ENCODE results near the gene TIGD4. TPM values are rescaled to one million over a fixed set of nuclear protein-coding genes. Genes with fewer than 3 reads are reported as not detected.
"Not testable (repeated sequence)": the region's sequence is repeated elsewhere in the genome, so short reads cannot be mapped to it uniquely, and the experiment has no call there.

Gene TIGD4
- total RNA-seq, 2 donors from 2014 or later = 0.21 TPM; not detected in 1

- ATAC-seq (replicated peaks); H3K36me3 Mint-ChIP-seq (ENCODE audit: low read depth); H3K27ac Mint-ChIP-seq; H3K4me1 Mint-ChIP-seq; H3K27me3 Mint-ChIP-seq; H3K4me3 Mint-ChIP-seq; H3K9me3 Mint-ChIP-seq: not testable (repeated sequence)
These were observed 14.3 kb downstream of the TIGD4 start for GRCh38 chr4:152765069-152765737.

DNA sequence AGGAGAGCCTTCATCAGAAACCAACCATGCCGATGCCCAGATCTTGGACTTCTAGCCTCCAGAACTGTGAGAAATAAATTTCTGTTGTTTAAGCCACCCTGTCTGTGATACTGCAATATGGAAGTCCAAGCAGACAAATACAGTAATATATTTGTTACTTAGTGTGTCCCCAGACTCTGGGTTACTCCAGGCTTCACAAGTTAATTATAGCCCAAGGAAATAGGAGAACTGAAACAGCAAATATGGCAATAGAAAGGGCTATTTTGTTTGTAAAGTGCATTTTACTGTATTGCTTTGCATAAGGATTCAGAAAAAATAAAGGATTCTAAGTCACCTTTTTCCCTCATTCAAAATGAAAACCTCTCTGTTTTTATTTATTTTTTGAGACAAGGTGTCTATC lies 15.7 kb downstream of the TIGD4 start:
- H3K27ac Mint-ChIP-seq = no peak overlapping the region
- no peaks in the 10 kb centered on the region for H3K9me3 Mint-ChIP-seq
- H3K4me1 Mint-ChIP-seq = no peaks in the 10 kb centered on the region
- H3K27me3 Mint-ChIP-seq = peaks cover 10% of the 10 kb centered on the region
- no peak for ATAC-seq (replicated peaks)
- no peaks in the 10 kb centered on the region for H3K36me3 Mint-ChIP-seq (ENCODE audit: low read depth)
- H3K4me3 Mint-ChIP-seq = no peak overlapping the region

- no peak for ATAC-seq (replicated peaks)
- no peaks in the 10 kb centered on the region for H3K9me3 Mint-ChIP-seq
- H3K27ac Mint-ChIP-seq = no peak overlapping the region
- H3K4me1 Mint-ChIP-seq = no peaks in the 10 kb centered on the region
- no peaks in the 10 kb centered on the region for H3K36me3 Mint-ChIP-seq (ENCODE audit: low read depth)
- no peak overlapping the region for H3K4me3 Mint-ChIP-seq
- H3K27me3 Mint-ChIP-seq = no peaks in the 10 kb centered on the region
These were observed 30.9 kb downstream of the TIGD4 start for GRCh38 chr4:152748619-152749018.

- no peak for ATAC-seq (replicated peaks)
- Mint-ChIP-seq H3K4me1 (no peaks in the 10 kb centered on the region), H3K4me3 (no peak overlapping the region), H3K27me3 (no peaks in the 10 kb centered on the region), H3K36me3 (ENCODE audit: low read depth) (no peaks in the 10 kb centered on the region), H3K27ac (no peak overlapping the region), H3K9me3 (no peaks in the 10 kb centered on the region)
These were observed 32.1 kb downstream of the TIGD4 start for GRCh38 chr4:152747444-152747843.

- Mint-ChIP-seq H3K9me3 (no peaks in the 10 kb centered on the region), H3K27me3 (peaks cover 3% of the 10 kb centered on the region), H3K36me3 (ENCODE audit: low read depth) (no peaks in the 10 kb centered on the region), H3K27ac (no peak overlapping the region), H3K4me1 (peaks cover 3% of the 10 kb centered on the region), H3K4me3 (no peak overlapping the region)
- no peak for ATAC-seq (replicated peaks)
These were observed 40.7 kb downstream of the TIGD4 start for GRCh38 chr4:152738827-152739226.

DNA sequence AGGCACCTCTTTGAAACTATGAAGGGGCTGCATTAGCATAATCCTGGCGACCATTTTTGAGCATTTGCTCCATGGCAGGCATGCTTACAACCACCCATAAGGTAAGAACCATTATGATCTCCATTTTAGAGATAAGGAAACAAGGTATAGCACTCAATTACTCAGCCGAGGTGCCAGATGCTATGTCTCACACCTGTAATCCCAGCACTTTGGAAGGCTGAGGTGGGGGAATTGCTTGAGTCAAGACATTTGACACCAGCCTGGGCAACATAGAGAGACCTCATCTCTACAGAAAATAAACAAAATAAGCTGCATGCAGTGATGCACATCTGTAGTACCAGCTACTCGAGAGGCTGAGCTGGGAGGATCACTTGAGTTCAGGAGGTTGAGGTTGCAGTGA lies 43.6 kb downstream of the TIGD4 start:
- ATAC-seq (replicated peaks) = no peak
- Mint-ChIP-seq H3K4me3 (no peak overlapping the region), H3K27ac (no peak overlapping the region), H3K9me3 (no peaks in the 10 kb centered on the region), H3K27me3 (peaks cover 3% of the 10 kb centered on the region), H3K36me3 (ENCODE audit: low read depth) (no peaks in the 10 kb centered on the region), H3K4me1 (peaks cover 3% of the 10 kb centered on the region)

DNA sequence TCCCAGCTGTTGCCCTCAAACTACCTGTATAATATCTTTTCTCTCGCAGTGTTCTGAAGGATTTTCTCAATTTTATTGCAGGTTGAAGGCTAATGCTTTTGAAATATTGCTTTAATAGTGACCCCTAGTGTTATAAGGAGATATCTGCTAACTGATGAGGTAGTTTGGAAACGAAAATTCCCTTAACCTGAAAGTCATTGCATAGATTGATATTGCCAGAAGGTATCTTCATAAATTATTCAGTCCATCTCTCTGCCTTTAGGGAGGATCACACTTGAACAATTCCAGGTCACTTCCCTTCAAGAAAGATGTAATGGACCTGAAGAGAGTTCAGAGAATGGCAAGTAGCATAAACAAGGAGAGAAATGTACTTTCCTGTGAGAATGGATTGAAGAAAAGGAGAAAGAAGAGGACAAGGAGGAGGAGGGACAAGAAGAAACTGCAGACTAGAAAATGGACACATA lies 44.1 kb downstream of the TIGD4 start:
- Mint-ChIP-seq H3K27me3 (peaks cover 3% of the 10 kb centered on the region), H3K27ac (no peak overlapping the region), H3K4me3 (no peak overlapping the region), H3K9me3 (no peaks in the 10 kb centered on the region), H3K36me3 (ENCODE audit: low read depth) (no peaks in the 10 kb centered on the region), H3K4me1 (peaks cover 3% of the 10 kb centered on the region)
- no peak for ATAC-seq (replicated peaks)

- Mint-ChIP-seq H3K27ac (peak overlapping the region; percentile 34), H3K36me3 (ENCODE audit: low read depth) (no peaks in the 10 kb centered on the region), H3K4me1 (peaks cover 3% of the 10 kb centered on the region), H3K27me3 (peaks cover 3% of the 10 kb centered on the region), H3K9me3 (no peaks in the 10 kb centered on the region), H3K4me3 (no peak overlapping the region)
- ATAC-seq (replicated peaks) = no peak
These were observed 44.9 kb downstream of the TIGD4 start for GRCh38 chr4:152734699-152735050.

DNA sequence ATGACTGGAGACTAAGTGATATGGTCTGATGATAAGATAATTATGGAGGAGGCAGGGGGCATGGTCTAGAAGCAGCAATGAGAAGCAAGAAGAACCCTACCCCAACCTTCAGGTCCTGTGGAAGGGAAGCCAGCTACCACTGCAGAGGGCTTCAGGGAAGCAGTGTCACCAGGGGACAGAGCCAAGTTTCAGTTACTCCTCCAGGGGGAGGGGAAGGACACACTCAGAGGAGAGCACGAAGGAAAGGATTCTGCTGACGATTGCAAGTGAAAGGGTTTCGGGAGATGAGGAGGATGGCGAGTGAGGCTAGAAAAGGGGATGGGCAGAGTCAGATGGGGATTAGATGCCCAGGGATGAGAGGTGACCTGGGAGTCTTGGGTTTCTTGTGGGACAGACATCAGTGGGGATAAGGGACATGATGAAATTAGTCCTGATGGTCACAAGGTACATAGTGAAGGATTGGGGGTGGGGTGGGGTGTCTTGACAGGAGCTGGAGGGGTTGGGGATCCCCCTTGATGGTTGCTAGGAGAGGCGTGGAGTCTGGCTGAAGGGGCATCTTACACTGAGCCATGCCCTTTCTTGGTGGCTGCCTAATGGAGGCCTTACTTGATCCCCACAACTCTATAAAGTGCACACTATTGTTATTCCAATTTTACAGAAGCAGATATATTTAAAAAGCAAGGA lies 45.4 kb downstream of the TIGD4 start:
- Mint-ChIP-seq H3K9me3 (no peaks in the 10 kb centered on the region), H3K4me3 (no peak overlapping the region), H3K27ac (peak overlapping the region; percentile 34), H3K27me3 (peaks cover 3% of the 10 kb centered on the region), H3K4me1 (peaks cover 3% of the 10 kb centered on the region), H3K36me3 (ENCODE audit: low read depth) (no peaks in the 10 kb centered on the region)
- no peak for ATAC-seq (replicated peaks)

DNA sequence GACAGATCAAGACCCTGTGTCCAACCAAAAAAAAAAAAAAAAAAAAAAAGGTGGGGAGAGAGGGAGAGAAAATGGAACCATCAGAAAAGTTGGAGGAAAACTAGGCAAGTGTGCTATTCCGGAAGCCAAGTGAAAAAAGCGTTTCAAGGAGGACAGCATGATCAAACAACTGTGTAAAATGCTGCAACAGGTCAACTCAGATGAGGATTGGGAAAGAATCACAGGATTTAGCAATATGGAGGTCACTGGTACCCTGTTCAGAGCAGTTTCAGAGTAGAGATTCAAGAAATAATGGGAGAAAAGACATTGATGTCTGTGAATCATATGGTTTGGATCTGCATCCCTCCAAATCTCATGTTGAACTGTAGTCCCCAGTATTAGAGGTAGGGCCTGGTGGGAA lies 47.5 kb downstream of the TIGD4 start:
- Mint-ChIP-seq H3K27ac (no peak overlapping the region), H3K27me3 (peaks cover 9% of the 10 kb centered on the region), H3K4me1 (peaks cover 3% of the 10 kb centered on the region), H3K4me3 (no peak overlapping the region), H3K36me3 (ENCODE audit: low read depth) (no peaks in the 10 kb centered on the region), H3K9me3 (no peaks in the 10 kb centered on the region)
- ATAC-seq (replicated peaks) = no peak

GRCh38 chr4:152729466-152729865 lies 50.1 kb downstream of the TIGD4 start:
- Mint-ChIP-seq H3K4me1 (no peaks in the 10 kb centered on the region), H3K27ac (no peak overlapping the region), H3K36me3 (ENCODE audit: low read depth) (no peaks in the 10 kb centered on the region), H3K27me3 (peaks cover 9% of the 10 kb centered on the region), H3K9me3 (no peaks in the 10 kb centered on the region), H3K4me3 (no peak overlapping the region)
- peak; percentile 18 for ATAC-seq (replicated peaks)

DNA sequence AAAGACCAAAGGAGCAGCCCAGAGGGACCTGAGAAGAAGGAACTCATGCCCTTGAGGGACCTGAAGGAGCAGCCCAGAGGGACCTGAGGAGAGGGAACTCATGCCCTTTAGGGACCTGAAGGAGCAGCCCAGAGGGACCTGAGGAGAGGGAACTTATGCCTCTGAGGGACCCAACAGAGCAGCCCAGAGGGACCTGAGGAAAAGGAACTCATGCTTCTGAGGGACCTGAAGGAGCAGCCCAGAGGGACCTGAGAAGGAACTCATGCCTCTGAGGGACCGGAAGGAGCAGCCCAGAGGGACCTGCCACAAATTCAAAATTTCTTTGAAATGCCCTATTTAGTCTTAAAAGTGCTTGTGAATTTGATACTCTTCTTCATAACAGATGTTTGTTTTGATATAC lies 51.2 kb downstream of the TIGD4 start:
- no peaks in the 10 kb centered on the region for H3K36me3 Mint-ChIP-seq (ENCODE audit: low read depth)
- no peak for ATAC-seq (replicated peaks)
- no peaks in the 10 kb centered on the region for H3K9me3 Mint-ChIP-seq
- no peak overlapping the region for H3K27ac Mint-ChIP-seq
- H3K27me3 Mint-ChIP-seq = peaks cover 9% of the 10 kb centered on the region
- no peak overlapping the region for H3K4me3 Mint-ChIP-seq
- no peaks in the 10 kb centered on the region for H3K4me1 Mint-ChIP-seq

GRCh38 chr4:152727784-152728183 lies 51.7 kb downstream of the TIGD4 start:
- Mint-ChIP-seq H3K27ac (no peak overlapping the region), H3K4me1 (no peaks in the 10 kb centered on the region), H3K27me3 (peaks cover 12% of the 10 kb centered on the region), H3K9me3 (no peaks in the 10 kb centered on the region), H3K4me3 (no peak overlapping the region), H3K36me3 (ENCODE audit: low read depth) (no peaks in the 10 kb centered on the region)
- ATAC-seq (replicated peaks) = no peak

- Mint-ChIP-seq H3K27me3 (peaks cover 14% of the 10 kb centered on the region), H3K36me3 (ENCODE audit: low read depth) (no peaks in the 10 kb centered on the region), H3K4me3 (no peak overlapping the region), H3K4me1 (no peaks in the 10 kb centered on the region), H3K9me3 (no peaks in the 10 kb centered on the region), H3K27ac (no peak overlapping the region)
- ATAC-seq (replicated peaks) = no peak
These were observed 55.0 kb downstream of the TIGD4 start for GRCh38 chr4:152724494-152724893.

DNA sequence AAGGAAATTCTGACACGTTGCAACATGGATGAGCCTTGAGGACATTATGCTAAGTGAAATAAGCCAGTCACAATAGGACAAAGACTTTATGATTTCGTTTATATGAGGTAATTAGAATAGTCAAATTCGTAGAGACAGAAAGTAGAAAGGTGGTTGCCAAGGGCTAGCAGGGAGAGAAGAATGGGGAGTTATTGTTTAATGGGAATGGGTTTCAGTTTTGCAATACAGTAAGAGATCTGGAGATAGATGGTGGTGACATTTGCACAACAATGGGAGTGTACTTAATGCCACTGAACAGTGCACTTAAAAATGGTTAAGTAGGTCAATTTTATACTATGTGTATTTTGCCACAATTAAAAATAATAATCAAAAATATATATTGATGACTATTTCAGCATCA lies 56.3 kb downstream of the TIGD4 start:
- no peak for ATAC-seq (replicated peaks)
- no peaks in the 10 kb centered on the region for H3K9me3 Mint-ChIP-seq
- peaks cover 14% of the 10 kb centered on the region for H3K27me3 Mint-ChIP-seq
- H3K4me1 Mint-ChIP-seq = no peaks in the 10 kb centered on the region
- H3K36me3 Mint-ChIP-seq (ENCODE audit: low read depth) = no peaks in the 10 kb centered on the region
- no peak overlapping the region for H3K4me3 Mint-ChIP-seq
- H3K27ac Mint-ChIP-seq = no peak overlapping the region
